ENCODE results near the gene TMEM120B.

GRCh38 chr12:121711361-121712189 is 977 bp upstream of the TMEM120B start:
- TF ChIP-seq CTCF (IDR thresholded peaks at IDR 0.05) (no peak), POLR2AphosphoS5 (IDR thresholded peaks at IDR 0.05) (peak in 1 of 2 donors; percentile 31)

Measured in upper lobe of left lung (tissue), 4 donors.